ENCODE data around the gene SLC35F1.

DNA sequence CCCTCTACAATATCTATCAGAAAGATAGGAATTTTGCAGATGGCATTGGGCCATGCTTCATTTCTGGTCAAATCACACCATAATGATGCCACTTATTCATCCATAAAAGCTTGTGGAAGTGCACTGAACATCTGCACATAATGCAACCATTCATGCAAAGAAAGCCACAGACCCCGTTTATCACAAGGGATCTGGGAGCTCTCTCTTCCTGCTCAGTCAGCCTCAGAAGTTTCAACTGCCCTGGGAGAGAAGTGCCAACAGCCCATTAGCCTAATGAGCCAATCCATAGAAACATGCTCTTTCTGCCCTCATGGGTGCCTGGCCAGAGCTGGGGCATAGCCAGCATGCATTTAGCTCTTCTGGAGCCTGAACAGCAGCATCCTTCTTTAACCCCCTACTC is 85.8 kb downstream of the SLC35F1 start:
- TF ChIP-seq, protein P1, sequence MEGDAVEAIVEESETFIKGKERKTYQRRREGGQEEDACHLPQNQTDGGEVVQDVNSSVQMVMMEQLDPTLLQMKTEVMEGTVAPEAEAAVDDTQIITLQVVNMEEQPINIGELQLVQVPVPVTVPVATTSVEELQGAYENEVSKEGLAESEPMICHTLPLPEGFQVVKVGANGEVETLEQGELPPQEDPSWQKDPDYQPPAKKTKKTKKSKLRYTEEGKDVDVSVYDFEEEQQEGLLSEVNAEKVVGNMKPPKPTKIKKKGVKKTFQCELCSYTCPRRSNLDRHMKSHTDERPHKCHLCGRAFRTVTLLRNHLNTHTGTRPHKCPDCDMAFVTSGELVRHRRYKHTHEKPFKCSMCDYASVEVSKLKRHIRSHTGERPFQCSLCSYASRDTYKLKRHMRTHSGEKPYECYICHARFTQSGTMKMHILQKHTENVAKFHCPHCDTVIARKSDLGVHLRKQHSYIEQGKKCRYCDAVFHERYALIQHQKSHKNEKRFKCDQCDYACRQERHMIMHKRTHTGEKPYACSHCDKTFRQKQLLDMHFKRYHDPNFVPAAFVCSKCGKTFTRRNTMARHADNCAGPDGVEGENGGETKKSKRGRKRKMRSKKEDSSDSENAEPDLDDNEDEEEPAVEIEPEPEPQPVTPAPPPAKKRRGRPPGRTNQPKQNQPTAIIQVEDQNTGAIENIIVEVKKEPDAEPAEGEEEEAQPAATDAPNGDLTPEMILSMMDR (IDR thresholded peaks at IDR 0.05 in 2 of 3, conservative IDR thresholded peaks at IDR 0.05 in 1 of 3; ENCODE audit: insufficient read depth in 2 of 3, low read depth in 1 of 3, low read length in 3 of 3): no peak
- no peak for TF ChIP-seq ETS2 (tag; IDR thresholded peaks at IDR 0.05; ENCODE audit: borderline replicate concordance, poor library complexity, severe bottlenecking)
- no peak for TF ChIP-seq TCFL5 (CRISPR knock-in tag; conservative IDR thresholded peaks at IDR 0.05)
- TF ChIP-seq SMAD1 (IDR thresholded peaks at IDR 0.05; ENCODE audit: low read depth, low read length, partially characterized antibody): no peak
- no peak for TF ChIP-seq NFIC (IDR thresholded peaks at IDR 0.05)
- TF ChIP-seq, protein P2, sequence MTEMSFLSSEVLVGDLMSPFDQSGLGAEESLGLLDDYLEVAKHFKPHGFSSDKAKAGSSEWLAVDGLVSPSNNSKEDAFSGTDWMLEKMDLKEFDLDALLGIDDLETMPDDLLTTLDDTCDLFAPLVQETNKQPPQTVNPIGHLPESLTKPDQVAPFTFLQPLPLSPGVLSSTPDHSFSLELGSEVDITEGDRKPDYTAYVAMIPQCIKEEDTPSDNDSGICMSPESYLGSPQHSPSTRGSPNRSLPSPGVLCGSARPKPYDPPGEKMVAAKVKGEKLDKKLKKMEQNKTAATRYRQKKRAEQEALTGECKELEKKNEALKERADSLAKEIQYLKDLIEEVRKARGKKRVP (CRISPR knock-in tag; IDR thresholded peaks at IDR 0.05): no peak
- no peak for TF ChIP-seq POLR2AphosphoS5 (IDR thresholded peaks at IDR 0.05; ENCODE audit: control insufficient read depth, insufficient read depth, low read depth, low read length)
- TF ChIP-seq SIX5 (IDR thresholded peaks at IDR 0.05; ENCODE audit: borderline replicate concordance in 1 of 2, insufficient read depth in 1 of 2, low read depth in 1 of 2, low read length in 2 of 2): no peak
- TF ChIP-seq HNRNPUL1 (IDR thresholded peaks at IDR 0.05; ENCODE audit: low read length): no peak
- TF ChIP-seq ZNF140 (CRISPR knock-in tag; IDR thresholded peaks at IDR 0.05): no peak
